ENCODE results near the gene TGOLN2. TPM values are rescaled to one million over a fixed set of nuclear protein-coding genes. Genes with fewer than 3 reads are reported as not detected.

Gene TGOLN2
- total and polyA plus RNA-seq, 10 of the 15 experiments (the other 5 are each of a cell fraction or from before 2014, with no cell fraction given): 13.8 to 92.3 (median 49.4) TPM

DNA sequence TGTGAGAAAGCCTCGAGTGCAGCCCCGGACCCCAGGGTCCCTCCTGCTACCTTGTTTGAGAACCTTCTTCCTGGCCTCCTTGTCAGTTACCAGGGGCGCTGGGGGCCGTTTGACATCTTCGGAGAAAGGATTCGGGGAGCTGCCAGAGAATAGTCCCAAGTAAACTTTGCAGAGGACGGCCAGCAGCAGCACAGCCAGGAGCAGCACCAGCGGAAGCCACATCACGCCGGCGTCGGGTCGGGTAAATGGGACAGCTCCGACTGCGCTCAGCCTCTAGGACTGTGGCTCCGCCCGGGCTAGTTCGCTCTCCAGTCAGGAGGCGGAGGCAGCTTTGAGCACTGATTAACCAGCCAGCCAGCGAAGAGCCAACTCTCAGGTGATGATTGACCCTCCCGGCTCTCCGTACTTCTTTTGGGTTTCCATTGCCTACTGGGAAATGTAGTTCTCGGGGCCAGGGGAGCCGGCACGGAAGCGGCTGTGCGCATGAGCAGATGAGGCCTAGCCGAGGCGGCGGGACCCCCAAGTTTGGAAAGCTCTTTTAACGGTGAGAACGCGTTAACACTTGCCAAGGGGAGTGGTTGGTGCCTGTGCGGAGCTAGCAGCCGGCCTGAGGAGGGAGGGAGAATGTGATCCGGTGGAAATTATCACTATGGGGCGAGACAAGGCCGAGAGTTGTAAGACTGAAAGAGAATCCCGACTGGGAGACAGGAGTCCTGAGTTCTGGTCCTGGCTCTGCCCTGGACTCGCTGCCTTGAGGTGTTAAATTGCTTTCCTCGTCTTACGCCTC is 26.7 kb upstream of the TGOLN2 start, which contains the start of the genes ELMOD3 and RETSAT (continued):
- TF ChIP-seq NFYA (IDR thresholded peaks at IDR 0.05; ENCODE audit: borderline replicate concordance, low read depth, low read length) (no peak), EZH2 (IDR thresholded peaks at IDR 0.05; ENCODE audit: borderline replicate concordance, control insufficient read depth, low read depth, low read length) (no peak), TCF12 (IDR thresholded peaks at IDR 0.05; ENCODE audit: low read depth, low read length) (peak; percentile 67), RB1 (IDR thresholded peaks at IDR 0.05; ENCODE audit: borderline replicate concordance) (no peak), NRF1 (conservative IDR thresholded peaks at IDR 0.05; ENCODE audit: low read depth, low read length) (peak; percentile 66), ZZZ3 (IDR thresholded peaks at IDR 0.05; ENCODE audit: control insufficient read depth, insufficient read length, low read depth) (no peak), CBX3 (IDR thresholded peaks at IDR 0.05; ENCODE audit: borderline replicate concordance, low read depth) (no peak), RAD51 (IDR thresholded peaks at IDR 0.05) (no peak), SIX5 (IDR thresholded peaks at IDR 0.05; ENCODE audit: low read depth, low read length, severe bottlenecking) (peak; percentile 96), SPI1 (IDR thresholded peaks at IDR 0.05; ENCODE audit: borderline replicate concordance, insufficient read depth, low read depth, low read length) (no peak), MTA2 (IDR thresholded peaks at IDR 0.05; ENCODE audit: low read depth) (no peak), CHD2 (IDR thresholded peaks at IDR 0.05; ENCODE audit: borderline replicate concordance, low read depth, low read length) (peak; percentile 73), SMC3 (IDR thresholded peaks at IDR 0.05; ENCODE audit: borderline replicate concordance, low read length) (peak; percentile 15; the same call in 1 of the 2 replicates), WRNIP1 (IDR thresholded peaks at IDR 0.05; ENCODE audit: borderline replicate concordance, low read depth, low read length) (no peak), YY1 (IDR thresholded peaks at IDR 0.05; ENCODE audit: low read depth, low read length) (peak; percentile 72; the same call in 1 of the 2 replicates), SMAD1 (IDR thresholded peaks at IDR 0.05; ENCODE audit: low read depth, partially characterized antibody) (no peak), BACH1 (IDR thresholded peaks at IDR 0.05; ENCODE audit: borderline replicate concordance) (peak; percentile 35; the same call in 1 of the 2 replicates), ZNF384 (IDR thresholded peaks at IDR 0.05; ENCODE audit: borderline replicate concordance, low read depth, low read length) (no peak), TARDBP (IDR thresholded peaks at IDR 0.05; ENCODE audit: borderline replicate concordance) (peak; percentile 83; the same call in 1 of the 2 replicates), POLR2AphosphoS5 (IDR thresholded peaks at IDR 0.05; ENCODE audit: low read length) (peak; percentile 99), TBL1XR1 (IDR thresholded peaks at IDR 0.05; ENCODE audit: low read depth, low read length) (no peak), TAF1 (IDR thresholded peaks at IDR 0.05; ENCODE audit: borderline replicate concordance, low read depth, low read length) (peak; percentile 98), MEF2A (IDR thresholded peaks at IDR 0.05; ENCODE audit: insufficient read depth, low read depth, low read length) (0 out of 2 replicates have a peak, but pooled peaks have one; percentile 56)
- TF ChIP-seq, protein P1, sequence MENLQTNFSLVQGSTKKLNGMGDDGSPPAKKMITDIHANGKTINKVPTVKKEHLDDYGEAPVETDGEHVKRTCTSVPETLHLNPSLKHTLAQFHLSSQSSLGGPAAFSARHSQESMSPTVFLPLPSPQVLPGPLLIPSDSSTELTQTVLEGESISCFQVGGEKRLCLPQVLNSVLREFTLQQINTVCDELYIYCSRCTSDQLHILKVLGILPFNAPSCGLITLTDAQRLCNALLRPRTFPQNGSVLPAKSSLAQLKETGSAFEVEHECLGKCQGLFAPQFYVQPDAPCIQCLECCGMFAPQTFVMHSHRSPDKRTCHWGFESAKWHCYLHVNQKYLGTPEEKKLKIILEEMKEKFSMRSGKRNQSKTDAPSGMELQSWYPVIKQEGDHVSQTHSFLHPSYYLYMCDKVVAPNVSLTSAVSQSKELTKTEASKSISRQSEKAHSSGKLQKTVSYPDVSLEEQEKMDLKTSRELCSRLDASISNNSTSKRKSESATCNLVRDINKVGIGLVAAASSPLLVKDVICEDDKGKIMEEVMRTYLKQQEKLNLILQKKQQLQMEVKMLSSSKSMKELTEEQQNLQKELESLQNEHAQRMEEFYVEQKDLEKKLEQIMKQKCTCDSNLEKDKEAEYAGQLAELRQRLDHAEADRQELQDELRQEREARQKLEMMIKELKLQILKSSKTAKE (IDR thresholded peaks at IDR 0.05; ENCODE audit: low read depth, poor library complexity, severe bottlenecking): no peak
- TF ChIP-seq, protein P2, sequence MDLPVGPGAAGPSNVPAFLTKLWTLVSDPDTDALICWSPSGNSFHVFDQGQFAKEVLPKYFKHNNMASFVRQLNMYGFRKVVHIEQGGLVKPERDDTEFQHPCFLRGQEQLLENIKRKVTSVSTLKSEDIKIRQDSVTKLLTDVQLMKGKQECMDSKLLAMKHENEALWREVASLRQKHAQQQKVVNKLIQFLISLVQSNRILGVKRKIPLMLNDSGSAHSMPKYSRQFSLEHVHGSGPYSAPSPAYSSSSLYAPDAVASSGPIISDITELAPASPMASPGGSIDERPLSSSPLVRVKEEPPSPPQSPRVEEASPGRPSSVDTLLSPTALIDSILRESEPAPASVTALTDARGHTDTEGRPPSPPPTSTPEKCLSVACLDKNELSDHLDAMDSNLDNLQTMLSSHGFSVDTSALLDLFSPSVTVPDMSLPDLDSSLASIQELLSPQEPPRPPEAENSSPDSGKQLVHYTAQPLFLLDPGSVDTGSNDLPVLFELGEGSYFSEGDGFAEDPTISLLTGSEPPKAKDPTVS (IDR thresholded peaks at IDR 0.05; ENCODE audit: low read depth, low read length): no peak
- TF ChIP-seq, protein P3, sequence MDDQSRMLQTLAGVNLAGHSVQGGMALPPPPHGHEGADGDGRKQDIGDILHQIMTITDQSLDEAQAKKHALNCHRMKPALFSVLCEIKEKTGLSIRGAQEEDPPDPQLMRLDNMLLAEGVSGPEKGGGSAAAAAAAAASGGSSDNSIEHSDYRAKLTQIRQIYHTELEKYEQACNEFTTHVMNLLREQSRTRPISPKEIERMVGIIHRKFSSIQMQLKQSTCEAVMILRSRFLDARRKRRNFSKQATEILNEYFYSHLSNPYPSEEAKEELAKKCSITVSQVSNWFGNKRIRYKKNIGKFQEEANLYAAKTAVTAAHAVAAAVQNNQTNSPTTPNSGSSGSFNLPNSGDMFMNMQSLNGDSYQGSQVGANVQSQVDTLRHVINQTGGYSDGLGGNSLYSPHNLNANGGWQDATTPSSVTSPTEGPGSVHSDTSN (IDR thresholded peaks at IDR 0.05; ENCODE audit: insufficient replicate concordance, low read depth, low read length): peak; percentile 30
